GM21390 (cell line): ENCODE measurements around the gene FLYWCH2.

Source experiments
- ATAC-seq: cut with Tn5 transposase; IDR thresholded peaks from one replicate; pipeline ENCODE4 v1.9.1; 2021; ENCODE audit not compliant: unreplicated experiment

The FLYWCH2 gene, protein sequence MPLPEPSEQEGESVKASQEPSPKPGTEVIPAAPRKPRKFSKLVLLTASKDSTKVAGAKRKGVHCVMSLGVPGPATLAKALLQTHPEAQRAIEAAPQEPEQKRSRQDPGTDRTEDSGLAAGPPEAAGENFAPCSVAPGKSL

GRCh38 chr16:2882650-2883457 lies at the start of gene FLYWCH2:
FLYWCH2 (plus strand) TSS chr16:2883215; CDS start chr16:2896450, 13,235 bp downstream.
- ATAC-seq: peak; percentile 84

DNA sequence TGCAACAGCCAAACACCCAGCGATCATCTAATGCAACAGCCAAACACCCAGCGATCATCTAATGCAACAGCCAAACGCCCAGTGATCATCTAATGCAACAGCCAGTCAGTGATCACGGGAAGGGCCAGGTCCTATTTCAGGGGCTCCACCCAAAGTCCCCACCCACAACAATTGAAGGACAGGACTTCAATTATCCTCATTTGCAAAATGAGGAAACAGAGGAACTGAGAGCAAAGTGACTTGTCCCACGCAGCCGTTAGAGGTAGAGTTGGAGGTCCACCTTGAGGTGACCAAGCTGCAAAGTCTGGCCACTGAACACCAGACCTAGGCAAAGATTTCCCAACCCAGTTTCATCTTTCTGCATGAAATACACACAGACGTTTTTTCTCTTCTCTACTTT lies 49.2 kb upstream of the FLYWCH2 start:
- ATAC-seq: no peak

- ATAC-seq: no peak
Measured at GRCh38 chr16:2834968-2835367, 48.0 kb upstream of the FLYWCH2 start.

DNA sequence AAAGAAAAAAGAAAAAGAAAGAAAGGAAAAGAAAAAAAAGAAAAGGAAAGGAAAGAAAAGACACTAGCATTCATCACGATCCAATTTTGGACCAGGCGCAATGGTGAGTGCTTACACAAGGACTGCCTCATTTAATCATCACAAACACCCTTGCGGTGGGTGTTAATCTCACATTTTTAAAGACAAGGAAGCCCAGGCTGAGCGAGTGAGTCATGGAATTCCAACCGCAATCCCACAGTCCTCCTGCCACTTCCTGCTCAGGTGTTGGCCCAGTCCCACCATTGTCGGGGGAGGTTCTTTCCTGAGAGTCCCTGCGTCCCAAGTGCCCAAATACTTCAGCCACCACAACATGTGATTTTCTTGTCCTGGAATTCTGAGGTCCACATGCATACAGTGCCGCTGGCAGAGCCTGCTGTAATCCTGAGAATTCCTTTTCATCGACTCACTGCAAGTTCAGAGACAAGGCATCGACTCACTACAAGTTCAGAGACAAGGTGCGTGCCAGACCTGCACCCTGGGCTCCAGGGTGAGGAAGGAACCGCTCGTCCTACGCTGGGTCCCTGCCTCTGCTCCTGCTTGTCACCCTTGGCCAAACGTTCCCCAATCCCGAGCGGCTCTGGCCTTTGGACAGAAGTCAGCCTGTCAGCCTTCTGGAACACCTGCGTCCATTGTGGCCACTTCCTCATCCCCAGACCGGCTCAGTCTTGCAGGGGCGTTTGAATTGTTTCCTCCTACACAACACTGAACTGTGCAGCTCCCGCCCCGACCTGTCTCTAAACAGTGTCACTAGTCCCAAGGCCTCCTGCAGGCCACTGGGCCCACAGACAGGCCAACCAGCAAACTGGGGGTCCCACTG lies 47.1 kb upstream of the FLYWCH2 start:
- ATAC-seq: no peak

DNA sequence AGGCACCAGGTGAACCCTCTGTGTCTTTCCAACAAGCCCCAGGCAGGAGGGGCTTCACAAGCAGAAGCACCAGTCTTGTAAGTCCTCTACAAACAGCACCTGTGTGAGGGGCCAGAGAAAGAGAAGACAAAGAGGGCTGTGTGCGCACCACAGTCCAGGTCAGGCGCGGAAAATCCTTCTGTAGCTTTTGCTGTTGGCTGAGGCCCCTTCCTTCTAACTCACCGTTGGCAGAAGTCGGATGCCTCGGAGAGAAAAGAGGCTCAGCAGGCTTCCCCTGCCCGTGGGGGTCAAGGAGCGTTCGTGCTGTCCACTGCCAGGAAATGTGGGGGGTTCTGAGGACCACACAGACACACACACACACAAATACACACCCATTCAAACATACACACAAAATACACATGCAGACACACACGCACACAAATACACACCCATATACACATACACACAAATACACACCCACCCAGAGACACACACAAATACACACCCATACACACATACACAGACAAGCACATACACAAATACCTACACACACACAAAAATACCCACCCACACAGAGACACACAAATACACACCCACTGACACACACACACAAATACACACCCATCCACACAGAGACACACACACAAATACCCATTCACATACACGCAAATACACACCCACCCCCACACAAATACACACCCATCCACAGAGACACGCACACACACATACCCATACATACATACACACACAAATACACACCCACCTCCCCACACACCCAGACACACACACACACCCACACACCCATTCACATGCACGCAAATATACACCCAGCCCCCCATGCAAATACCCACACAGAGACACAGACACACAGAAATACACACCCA lies 46.1 kb upstream of the FLYWCH2 start:
- ATAC-seq: no peak

- no peak for ATAC-seq
Measured at GRCh38 chr16:2838928-2839327, 44.1 kb upstream of the FLYWCH2 start.

- ATAC-seq: no peak
Measured at GRCh38 chr16:2839650-2840450, 43.2 kb upstream of the FLYWCH2 start.

GRCh38 chr16:2840914-2841313 lies 42.1 kb upstream of the FLYWCH2 start:
- ATAC-seq: no peak

DNA sequence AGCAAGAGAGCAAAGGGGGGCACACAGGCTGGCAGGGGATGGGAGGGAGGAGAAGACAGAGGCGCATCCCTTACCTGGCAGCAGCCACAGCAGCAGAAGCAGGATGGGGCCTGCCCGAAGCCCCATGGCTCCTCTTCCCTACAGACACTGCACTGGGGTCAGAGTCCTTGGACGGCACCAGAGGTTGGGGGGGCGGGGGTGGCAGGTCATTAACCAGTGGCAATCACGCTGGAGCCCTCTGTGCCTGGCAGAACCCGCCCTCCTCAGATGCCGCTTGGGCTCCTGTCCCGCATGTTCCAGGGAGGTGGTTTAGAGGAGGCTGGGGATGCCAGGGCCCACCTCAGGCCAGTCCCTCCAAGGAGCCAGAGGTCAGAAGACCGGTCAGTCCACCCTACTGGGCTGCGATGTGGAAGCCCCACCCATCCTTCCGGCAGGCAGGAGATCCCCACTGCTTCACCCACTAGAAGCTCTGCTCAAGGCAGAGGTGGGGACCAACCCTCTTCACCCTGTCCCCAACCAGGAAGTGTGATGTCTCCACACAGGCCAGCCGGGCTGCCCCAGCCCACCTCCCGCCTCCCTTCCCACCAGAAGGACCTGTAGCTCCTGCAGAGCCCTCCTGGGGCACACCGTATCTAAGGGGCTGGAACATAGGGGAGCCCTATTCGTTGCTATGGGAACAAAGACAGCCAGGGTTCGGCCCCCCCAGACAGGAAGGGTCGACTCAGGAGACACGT lies 41.2 kb upstream of the FLYWCH2 start:
- ATAC-seq: no peak

- no peak for ATAC-seq
Measured at GRCh38 chr16:2842340-2843000, 40.5 kb upstream of the FLYWCH2 start.

DNA sequence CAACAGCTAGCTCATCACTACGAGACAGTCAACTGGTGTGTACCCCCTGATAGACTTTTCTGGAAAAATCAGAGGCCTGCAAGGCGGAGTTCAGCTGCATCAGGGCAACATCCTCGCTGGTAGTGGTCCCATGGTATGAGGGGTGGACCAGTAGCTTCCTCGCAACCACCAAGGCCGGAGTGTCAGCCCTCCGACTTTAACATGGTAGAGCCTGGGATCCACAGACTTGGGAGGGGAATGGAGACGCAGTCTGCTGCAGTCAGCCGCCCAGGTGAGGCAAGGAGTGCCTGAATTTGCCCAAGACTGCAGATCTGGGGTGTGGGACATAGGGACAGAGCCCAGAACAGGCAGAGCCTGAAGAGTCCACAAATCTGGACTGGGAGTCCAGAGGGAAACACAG lies 39.5 kb upstream of the FLYWCH2 start:
- no peak for ATAC-seq

- ATAC-seq: no peak
Measured at GRCh38 chr16:2845116-2845515, 37.9 kb upstream of the FLYWCH2 start.

DNA sequence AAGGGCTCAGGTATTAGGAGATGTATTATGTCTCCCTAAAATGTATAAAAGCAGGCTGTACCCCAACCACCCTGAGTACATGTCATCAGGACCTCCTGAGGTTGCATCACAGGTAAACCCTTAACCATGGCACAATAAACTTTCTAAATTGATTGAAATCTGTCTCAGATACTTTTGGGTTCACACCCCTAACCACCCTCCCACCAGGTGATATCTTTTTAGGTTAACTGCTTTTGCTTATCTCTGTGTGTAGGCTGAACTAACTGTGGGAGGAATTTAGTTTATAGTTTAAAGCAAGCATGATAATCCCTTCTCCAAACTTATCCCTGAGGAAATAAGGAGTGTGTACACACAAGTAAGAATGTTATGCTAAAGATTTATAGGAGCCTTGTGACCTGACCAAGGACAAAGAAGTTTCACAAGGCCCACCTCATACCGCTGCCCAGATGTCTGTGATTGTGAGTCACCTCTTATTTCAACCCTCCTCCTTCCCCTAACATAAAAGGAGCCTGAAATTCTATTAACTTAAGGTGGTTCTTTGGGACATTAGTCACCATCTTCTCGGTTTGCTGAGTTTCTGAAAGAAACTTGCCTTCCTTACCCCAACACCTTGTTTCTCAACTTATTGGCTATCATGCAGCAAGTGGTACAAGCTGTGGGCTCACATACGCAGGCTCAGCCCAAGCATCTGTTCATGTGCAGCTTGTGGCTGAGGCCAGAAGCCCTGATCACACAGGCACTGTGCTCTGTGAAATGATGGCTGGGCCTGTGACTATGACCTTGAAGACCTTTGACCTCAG lies 36.3 kb upstream of the FLYWCH2 start:
- no peak for ATAC-seq

DNA sequence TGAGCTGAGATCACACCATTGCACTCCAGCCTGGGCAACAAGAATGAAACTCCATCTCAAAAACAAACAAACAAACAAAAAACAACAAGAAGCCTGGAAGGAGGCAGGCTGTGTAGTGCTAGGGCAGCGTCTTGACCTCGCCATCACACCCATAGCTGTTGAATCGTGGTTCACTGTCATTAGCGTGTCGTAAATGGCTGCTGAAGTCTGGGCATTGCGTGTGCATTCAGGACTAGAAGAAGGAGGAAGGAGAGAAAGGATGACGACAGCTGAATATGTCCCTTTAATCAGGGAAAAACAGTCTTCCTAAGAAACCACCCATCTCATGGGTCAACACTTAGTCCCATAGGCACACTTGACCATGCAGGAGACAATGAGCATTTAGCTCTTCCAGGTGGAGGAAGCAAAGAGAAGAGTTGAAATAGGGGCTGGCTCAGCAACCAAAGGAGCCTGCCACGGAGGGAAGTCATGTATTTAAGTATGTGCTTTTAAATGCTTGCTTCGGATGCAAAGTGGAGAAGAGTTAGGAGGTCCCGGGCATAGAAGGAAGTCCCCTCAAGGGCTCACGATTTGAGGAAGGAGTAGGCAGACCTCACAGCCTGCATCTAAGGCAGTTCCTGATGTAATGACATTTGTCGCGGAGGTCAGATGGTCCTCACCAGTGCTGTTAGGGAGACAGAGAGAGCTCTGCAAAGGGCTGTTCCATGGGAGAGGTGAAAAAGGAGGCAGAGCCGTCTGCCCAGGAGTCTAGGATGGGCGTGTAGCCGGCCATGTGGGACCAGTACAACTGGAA lies 33.9 kb upstream of the FLYWCH2 start:
- ATAC-seq: no peak

GRCh38 chr16:2852003-2852730 lies 30.8 kb upstream of the FLYWCH2 start:
- ATAC-seq: no peak

GRCh38 chr16:2852731-2853507 lies 30.1 kb upstream of the FLYWCH2 start:
- no peak for ATAC-seq
